PC-9 (cell line): ENCODE measurements around the gene LAYN. TPM values are rescaled to one million over a fixed set of nuclear protein-coding genes. Genes with fewer than 3 reads are reported as not detected.
A peak's percentile ranks its signal among the peaks of the same experiment; 100 is the strongest.

Experiments
- BruUV-seq: library from RNA; stranded (reverse); fragments of 400-500 nt; replicated peaks from 2 replicates; lab custom pipeline; 2021; lab: Mats Ljungman, UMichigan
- CTCF ChIA-PET: fragments of 300-600 bp; sonication (Branson Sonifier 250); formaldehyde crosslinking; loops from one replicate; lab custom pipeline; 2022; ENCODE audit warnings: antibody characterized with exemption; lab: Charles Lee
- POLR2A ChIA-PET: fragments of 300-600 bp; sonication (Branson Sonifier 250); formaldehyde crosslinking; loops from one replicate; lab custom pipeline; 2022; ENCODE audit warnings: antibody characterized with exemption; ENCODE audit not compliant: unreplicated experiment; lab: Charles Lee
- DNase-seq, 2 experiments: peaks; one replicate each; pipeline versions ENCODE4 v3.0.0 to v3.0.0-alpha.2; 2015 to 2022; ENCODE audit warnings: mixed read lengths in 1 of 2
- H2AFZ ChIP-seq: fragments of 200-600 bp; sonication (generic); 2 replicates; pipeline ENCODE4 v1.8.1; 2017; ENCODE audit warnings: antibody characterized with exemption
- H3F3A ChIP-seq: fragments of 200-600 bp; sonication (generic); 2 replicates; pipeline ENCODE4 v1.8.1; 2017; ENCODE audit warnings: antibody characterized with exemption, mild to moderate bottlenecking, low read depth; ENCODE audit not compliant: insufficient read depth
- H3K27ac ChIP-seq: fragments of 200-600 bp; sonication (generic); 2 replicates; pipeline ENCODE4 v1.6.1; 2016; ENCODE audit warnings: mixed run types
- H3K27me3 ChIP-seq: fragments of 200-600 bp; sonication (generic); 2 replicates; pipeline ENCODE4 v1.6.1; 2016; ENCODE audit warnings: low read depth, mixed run types; ENCODE audit not compliant: insufficient read depth
- H3K36me3 ChIP-seq: fragments of 200-600 bp; sonication (generic); 2 replicates; pipeline ENCODE4 v1.6.1; 2016; ENCODE audit warnings: low read depth, mixed run types
- H3K4me1 ChIP-seq: fragments of 200-600 bp; sonication (generic); replicated peaks from 2 replicates; pipeline ENCODE4 v1.6.1; 2016; ENCODE audit warnings: mixed run types; ENCODE audit not compliant: insufficient read depth
- H3K4me2 ChIP-seq: fragments of 200-600 bp; sonication (generic); 2 replicates; pipeline ENCODE4 v1.6.1; 2017; ENCODE audit warnings: mixed run types
- H3K4me3 ChIP-seq: fragments of 200-600 bp; sonication (generic); 2 replicates; pipeline ENCODE4 v1.6.1; 2016; ENCODE audit warnings: mixed run types
- H3K79me2 ChIP-seq: fragments of 200-600 bp; sonication (generic); 2 replicates; pipeline ENCODE4 v1.6.1; 2017; ENCODE audit warnings: low read depth, mixed run types
- H3K9me2 ChIP-seq: fragments of 200-600 bp; sonication (generic); 2 replicates; pipeline ENCODE4 v1.8.1; 2017; ENCODE audit warnings: mild to moderate bottlenecking; ENCODE audit not compliant: insufficient read depth
- H3K9me3 ChIP-seq: fragments of 200-600 bp; sonication (generic); 2 replicates; pipeline ENCODE4 v1.8.1; 2016; ENCODE audit warnings: low read depth; ENCODE audit not compliant: insufficient read depth
- H4K20me1 ChIP-seq: fragments of 200-600 bp; sonication (generic); 2 replicates; pipeline ENCODE4 v1.8.1; 2017; ENCODE audit not compliant: insufficient read depth
- CTCF ChIP-seq: fragments of 200-600 bp; sonication (generic); conservative IDR thresholded peaks from 2 replicates; pipeline ENCODE4 v1.6.1; 2017; ENCODE audit warnings: mixed run types, antibody characterized with exemption, mild to moderate bottlenecking, moderate library complexity
- EZH2 ChIP-seq: fragments of 200-600 bp; sonication (generic); IDR thresholded peaks from 2 replicates; pipeline ENCODE4 v1.8.0; 2017; ENCODE audit warnings: antibody characterized with exemption, low read depth
- intact Hi-C: fragments of 100-400 bp; cut with micrococcal nuclease; formaldehyde crosslinking; loops from one replicate; pipeline ENCODE4 v1.10.0; 2022; ENCODE audit not compliant: unreplicated experiment
- total RNA-seq: library from RNA; stranded (reverse); gene quantifications from 2 replicates; pipeline ENCODE4 v1.2.3, GENCODE V29; 2021

The LAYN gene
- total RNA-seq, 1 experiment from 2014 or later: 19.9 TPM

- TF ChIP-seq CTCF (no peak), EZH2 (no peak)
- CTCF ChIA-PET: interaction anchor here (0.7 to 1.5 kb wide), 4 partner anchors 173 to 528 kb away, joined by 3 to 8 read pairs (median 4); no protein-coding TSS in a partner anchor
- Histone ChIP-seq H4K20me1 (peaks cover 26% of the 10 kb centered on the region), H3K9me2 (no peaks in the 10 kb centered on the region), H2AFZ (peak overlapping the region; percentile 96), H3K79me2 (peaks cover 61% of the 10 kb centered on the region), H3K27ac (no peak overlapping the region), H3K27me3 (no peaks in the 10 kb centered on the region), H3K4me2 (peak overlapping the region; percentile 93), H3K36me3 (0 out of 2 replicates have a peak, but pooled peaks cover 5% of the 10 kb centered on the region), H3F3A (peaks cover 17% of the 10 kb centered on the region; the same call in 1 of the 2 replicates), H3K9me3 (no peaks in the 10 kb centered on the region), H3K4me1 (peaks cover 44% of the 10 kb centered on the region), H3K4me3 (peak overlapping the region; percentile 89)
- TSS peak; percentile 66 for BruUV-seq
- DNase-seq: peak in 1 of 2 experiments; percentile 18
- intact Hi-C loops: loop anchor here (2.0 kb wide), 1 partner anchor 677 kb away; no protein-coding TSS in a partner anchor
- POLR2A ChIA-PET: no interaction called here
Observed at GRCh38 chr11:111603611-111604130, 63.2 kb downstream of the LAYN start.

- Histone ChIP-seq H3K4me2 (peak overlapping the region; percentile 93), H3K9me2 (no peaks in the 10 kb centered on the region), H3K79me2 (peaks cover 69% of the 10 kb centered on the region), H3F3A (peaks cover 17% of the 10 kb centered on the region; the same call in 1 of the 2 replicates), H3K27ac (no peak overlapping the region), H3K36me3 (0 out of 2 replicates have a peak, but pooled peaks cover 5% of the 10 kb centered on the region), H3K4me3 (peak overlapping the region; percentile 89), H3K9me3 (no peaks in the 10 kb centered on the region), H4K20me1 (peaks cover 26% of the 10 kb centered on the region), H3K4me1 (peaks cover 44% of the 10 kb centered on the region), H2AFZ (no peak overlapping the region), H3K27me3 (no peaks in the 10 kb centered on the region)
- peak in 1 of 2 experiments; percentile 69 for DNase-seq
- TF ChIP-seq EZH2 (no peak), CTCF (peak; percentile 89)
- intact Hi-C loops: no loop called here
- POLR2A ChIA-PET: interaction anchor here (0.5 to 0.6 kb wide), 2 partner anchors 676 to 801 kb away, joined by 3 to 8 read pairs; no protein-coding TSS in a partner anchor
- CTCF ChIA-PET: interaction anchor here (0.9 to 1.5 kb wide), 4 partner anchors 173 to 247 kb away, joined by 3 to 8 read pairs (median 4); no protein-coding TSS in a partner anchor
- BruUV-seq: no TSS peak
Observed at GRCh38 chr11:111604392-111605009, 64.0 kb downstream of the LAYN start.

DNA sequence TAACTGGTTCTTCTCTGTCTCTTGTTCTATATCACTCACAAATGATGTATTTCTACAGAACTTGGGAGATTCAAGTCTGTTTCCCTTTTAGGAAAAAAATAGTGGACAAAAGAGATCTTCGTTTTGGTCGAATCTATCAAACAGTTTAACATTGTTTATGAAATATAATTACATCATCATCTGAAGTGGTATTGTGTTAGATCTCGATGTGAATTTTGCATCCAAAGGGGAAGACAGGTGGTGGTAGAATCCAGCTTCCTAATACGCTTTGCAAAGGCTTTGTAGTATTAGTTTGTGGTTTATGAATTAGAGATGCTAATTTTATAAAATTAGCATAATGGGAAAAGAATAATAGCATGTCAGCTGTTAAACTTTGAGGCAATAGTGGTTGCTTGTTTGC lies 65.2 kb downstream of the LAYN start:
- Histone ChIP-seq H3K27ac (no peak overlapping the region), H3F3A (peaks cover 13% of the 10 kb centered on the region; the same call in 1 of the 2 replicates), H3K4me3 (peak overlapping the region; percentile 10; the same call in 1 of the 2 replicates), H2AFZ (no peak overlapping the region), H3K79me2 (peaks cover 78% of the 10 kb centered on the region), H3K27me3 (no peaks in the 10 kb centered on the region), H3K4me1 (peaks cover 44% of the 10 kb centered on the region), H3K36me3 (0 out of 2 replicates have a peak, but pooled peaks cover 5% of the 10 kb centered on the region), H3K4me2 (peak overlapping the region; percentile 93; the same call in 1 of the 2 replicates), H3K9me2 (no peaks in the 10 kb centered on the region), H3K9me3 (no peaks in the 10 kb centered on the region), H4K20me1 (peaks cover 26% of the 10 kb centered on the region)
- DNase-seq: peak in 1 of 2 experiments; percentile 16
- intact Hi-C loops: no loop called here
- BruUV-seq: no TSS peak
- TF ChIP-seq EZH2: no peak
- no peak for TF ChIP-seq CTCF
- CTCF ChIA-PET: no interaction called here
- POLR2A ChIA-PET: no interaction called here
